GM23338 (cell line): ENCODE results near the gene TNFSF12. TPM values are rescaled to one million over a fixed set of nuclear protein-coding genes. Genes with fewer than 3 reads are reported as not detected.

ENCODE experiments used
- ATAC-seq: fragments of 200-7000 bp; cut with Tn5 transposase; 3 replicates; pipeline ENCODE4 v1.9.1; 2020
- DNase-seq: peaks from one replicate; pipeline ENCODE4 v3.0.0-alpha.2; 2015; ENCODE audit warnings: low spot score
- H2AFZ ChIP-seq: fragments of 200-600 bp; sonication (generic); 2 replicates; pipeline ENCODE4 v1.8.0; 2016; ENCODE audit warnings: antibody characterized with exemption, mild to moderate bottlenecking, moderate library complexity
- H3F3A ChIP-seq: fragments of 200-600 bp; sonication (generic); replicated peaks from 2 replicates; pipeline ENCODE4 v1.8.0; 2017; ENCODE audit warnings: antibody characterized with exemption, mixed run types, low read depth
- H3K27ac ChIP-seq: fragments of 200-600 bp; sonication (generic); 2 replicates; pipeline ENCODE4 v1.6.1; 2016; ENCODE audit warnings: low read depth
- H3K27me3 ChIP-seq: fragments of 200-600 bp; sonication (generic); 2 replicates; pipeline ENCODE4 v1.8.0; 2016; ENCODE audit warnings: mild to moderate bottlenecking, mixed run types, moderate library complexity; ENCODE audit not compliant: insufficient read depth
- H3K36me3 ChIP-seq: fragments of 200-600 bp; sonication (generic); 2 replicates; pipeline ENCODE4 v1.8.0; 2016; ENCODE audit warnings: mild to moderate bottlenecking; ENCODE audit not compliant: insufficient read depth
- H3K4me1 ChIP-seq: fragments of 200-600 bp; sonication (generic); 2 replicates; pipeline ENCODE4 v1.8.0; 2016; ENCODE audit warnings: mild to moderate bottlenecking, moderate library complexity; ENCODE audit not compliant: insufficient read depth
- H3K4me2 ChIP-seq: fragments of 200-600 bp; sonication (generic); 2 replicates; pipeline ENCODE4 v1.7.1; 2017; ENCODE audit warnings: mixed run types
- H3K4me3 ChIP-seq: fragments of 200-600 bp; sonication (generic); 2 replicates; pipeline ENCODE4 v1.6.1; 2016; ENCODE audit warnings: mixed run types
- H3K79me2 ChIP-seq: fragments of 200-600 bp; sonication (generic); replicated peaks from 2 replicates; pipeline ENCODE4 v1.8.0; 2017; ENCODE audit warnings: mild to moderate bottlenecking; ENCODE audit not compliant: insufficient read depth
- H3K9me2 ChIP-seq: fragments of 200-600 bp; sonication (generic); 2 replicates; pipeline ENCODE4 v1.8.0; 2017; ENCODE audit not compliant: insufficient read depth
- H4K20me1 ChIP-seq: fragments of 200-600 bp; sonication (generic); replicated peaks from 2 replicates; pipeline ENCODE4 v1.8.0; 2017; ENCODE audit warnings: mild to moderate bottlenecking; ENCODE audit not compliant: insufficient read depth
- H3K27ac Mint-ChIP-seq: 2 replicates; pipeline ENCODE4 v1.8.0; 2020; ENCODE audit warnings: inconsistent platforms, mild to moderate bottlenecking, moderate library complexity, mixed read lengths
- H3K27me3 Mint-ChIP-seq: 3 replicates; pipeline ENCODE4 v1.8.0; 2022; ENCODE audit warnings: low read depth, mild to moderate bottlenecking, moderate library complexity, mixed read lengths, inconsistent platforms; ENCODE audit not compliant: insufficient read depth, poor library complexity
- H3K36me3 Mint-ChIP-seq: 3 replicates; pipeline ENCODE4 v1.8.0; 2021; ENCODE audit warnings: low read depth, mild to moderate bottlenecking, inconsistent platforms, moderate library complexity, mixed read lengths
- H3K4me1 Mint-ChIP-seq: 3 replicates; pipeline ENCODE4 v1.8.0; 2020; ENCODE audit warnings: mild to moderate bottlenecking, inconsistent platforms, mixed read lengths
- H3K4me3 Mint-ChIP-seq: 3 replicates; pipeline ENCODE4 v1.8.0; 2021; ENCODE audit warnings: moderate library complexity, mild to moderate bottlenecking, inconsistent platforms, mixed read lengths
- H3K9me3 Mint-ChIP-seq: 3 replicates; pipeline ENCODE4 v1.8.0; 2020; ENCODE audit warnings: moderate library complexity, mild to moderate bottlenecking, inconsistent platforms, mixed read lengths
- CREB1 ChIP-seq: fragments of 250-450 bp; sonication (Bioruptor Pico); IDR thresholded peaks from 2 replicates; pipeline ENCODE4 v1.5.0; 2020; ENCODE audit warnings: low read depth, mild to moderate bottlenecking, moderate library complexity
- EZH2 ChIP-seq: fragments of 200-600 bp; sonication (generic); IDR thresholded peaks from one replicate; pipeline ENCODE4 v1.8.0; 2017; ENCODE audit warnings: antibody characterized with exemption, mild to moderate bottlenecking, low read depth; ENCODE audit not compliant: unreplicated experiment
- EZH2phosphoT487 ChIP-seq: fragments of 200-600 bp; sonication (generic); IDR thresholded peaks from one replicate; pipeline ENCODE4 v1.8.1; 2018; ENCODE audit warnings: antibody characterized with exemption; ENCODE audit not compliant: unreplicated experiment
- NANOG ChIP-seq: IDR thresholded peaks from 2 replicates; pipeline ENCODE4 v1.6.1; 2016; ENCODE audit warnings: antibody characterized with exemption, borderline replicate concordance
- ZNF114 ChIP-seq: fragments of 250-450 bp; sonication (Bioruptor Pico); IDR thresholded peaks from 2 replicates; pipeline ENCODE4 v1.5.0; 2020; ENCODE audit warnings: mild to moderate bottlenecking, moderate library complexity
- ZNF462 ChIP-seq: fragments of 250-450 bp; sonication (Bioruptor Pico); IDR thresholded peaks from 2 replicates; pipeline ENCODE4 v1.5.0; 2020; ENCODE audit warnings: mild to moderate bottlenecking, moderate library complexity
- polyA plus RNA-seq: library from polyadenylated mRNA; unstranded; fragments of >200 nt; fragmentation: Nextera tagmentation; extraction: Ambion mirVana; gene quantifications from 2 replicates; pipeline ENCODE4 v1.2.1, GENCODE V29; 2016
- total RNA-seq: library from RNA; depleted of rRNA; stranded (reverse); fragments of >200 nt; shearing (Covaris generic); gene quantifications from 2 replicates; pipeline ENCODE4 v1.2.3, GENCODE V29; 2014

The TNFSF12 gene
- total and polyA plus RNA-seq, 2 experiments from 2014 or later, result 3.5 to 6.0 TPM

GRCh38 chr17:7550344-7550743, 1.5 kb downstream of the TNFSF12 start (continued):
- TF ChIP-seq ZNF462, result no peak
- no peak for TF ChIP-seq ZNF114 (CRISPR knock-in tag)
- TF ChIP-seq CREB1, result no peak
- no peak for TF ChIP-seq NANOG

DNA sequence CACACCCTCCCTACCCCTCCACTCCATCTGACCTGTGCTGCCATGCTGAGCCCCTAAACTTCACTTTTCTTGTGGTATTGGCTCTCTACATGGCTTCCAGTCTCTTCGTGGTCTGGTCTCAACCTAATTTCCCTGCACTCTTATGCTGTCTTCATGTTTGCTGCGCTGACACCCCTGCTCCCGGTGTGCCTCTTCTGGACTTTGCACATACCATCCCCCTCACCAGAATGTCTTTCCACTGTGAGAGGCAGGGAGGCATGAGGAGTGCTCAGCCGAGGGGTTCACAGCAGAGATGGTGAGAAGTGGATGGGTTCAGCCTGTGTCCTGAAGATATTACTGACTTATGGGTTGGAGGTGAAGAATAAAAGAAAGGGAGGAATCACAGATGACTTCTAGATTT, 2.5 kb downstream of the TNFSF12 start:
- no peaks in the 10 kb centered on the region for H3K9me2 ChIP-seq
- H3K4me1 ChIP-seq, result peaks cover 5% of the 10 kb centered on the region; the same call in 1 of the 2 replicates
- ATAC-seq (no peak), DNase-seq (no peak)
- H3K36me3 ChIP-seq, result no peaks in the 10 kb centered on the region
- Mint-ChIP-seq H3K27me3 (peaks cover 9% of the 10 kb centered on the region), H3K4me1 (peaks cover 15% of the 10 kb centered on the region), H3K4me3 (no peak overlapping the region), H3K36me3 (no peaks in the 10 kb centered on the region), H3K27ac (no peak overlapping the region), H3K9me3 (no peaks in the 10 kb centered on the region)
- no peak overlapping the region for H3K4me2 ChIP-seq
- H3K27ac ChIP-seq, result no peak overlapping the region
- no peak overlapping the region for H2AFZ ChIP-seq
- no peak for TF ChIP-seq EZH2
- no peak for TF ChIP-seq EZH2phosphoT487
- TF ChIP-seq ZNF462, result no peak
- no peaks in the 10 kb centered on the region for H3K79me2 ChIP-seq
- H3K4me3 ChIP-seq, result no peak overlapping the region
- H3F3A ChIP-seq, result peaks cover 18% of the 10 kb centered on the region
- H3K27me3 ChIP-seq, result peaks cover 13% of the 10 kb centered on the region
- H4K20me1 ChIP-seq, result no peaks in the 10 kb centered on the region
